Memory B cell (primary cell): ENCODE results near the gene COPA.
"Not testable (repeated sequence)": the region's sequence is repeated elsewhere in the genome, so short reads cannot be mapped to it uniquely, and the experiment has no call there.

Source experiments
- ATAC-seq: fragments of 150-1000 bp; cut with Tn5 transposase; 2 replicates; pipeline ENCODE4 v1.10.0; 2021; ENCODE audit warnings: low read depth, mild to moderate bottlenecking, moderate library complexity
- DNase-seq, 2 donors: peaks; one replicate each; pipeline ENCODE4 v3.0.0; 2022; ENCODE audit warnings: low spot score in 2 of 2
- H3K27ac Mint-ChIP-seq: one replicate; pipeline ENCODE4 v1.8.0; 2022; ENCODE audit warnings: mild to moderate bottlenecking, moderate library complexity, mixed read lengths
- H3K27me3 Mint-ChIP-seq: one replicate; pipeline ENCODE4 v1.8.0; 2022; ENCODE audit warnings: mixed read lengths
- H3K36me3 Mint-ChIP-seq: one replicate; pipeline ENCODE4 v1.8.0; 2022; ENCODE audit warnings: mild to moderate bottlenecking, mixed read lengths
- H3K4me1 Mint-ChIP-seq: one replicate; pipeline ENCODE4 v1.8.0; 2022; ENCODE audit warnings: mixed read lengths
- H3K4me3 Mint-ChIP-seq: one replicate; pipeline ENCODE4 v1.8.0; 2022; ENCODE audit warnings: mild to moderate bottlenecking, moderate library complexity, mixed read lengths
- H3K9me3 Mint-ChIP-seq: one replicate; pipeline ENCODE4 v1.8.0; 2022; ENCODE audit warnings: mixed read lengths

The COPA gene

DNA sequence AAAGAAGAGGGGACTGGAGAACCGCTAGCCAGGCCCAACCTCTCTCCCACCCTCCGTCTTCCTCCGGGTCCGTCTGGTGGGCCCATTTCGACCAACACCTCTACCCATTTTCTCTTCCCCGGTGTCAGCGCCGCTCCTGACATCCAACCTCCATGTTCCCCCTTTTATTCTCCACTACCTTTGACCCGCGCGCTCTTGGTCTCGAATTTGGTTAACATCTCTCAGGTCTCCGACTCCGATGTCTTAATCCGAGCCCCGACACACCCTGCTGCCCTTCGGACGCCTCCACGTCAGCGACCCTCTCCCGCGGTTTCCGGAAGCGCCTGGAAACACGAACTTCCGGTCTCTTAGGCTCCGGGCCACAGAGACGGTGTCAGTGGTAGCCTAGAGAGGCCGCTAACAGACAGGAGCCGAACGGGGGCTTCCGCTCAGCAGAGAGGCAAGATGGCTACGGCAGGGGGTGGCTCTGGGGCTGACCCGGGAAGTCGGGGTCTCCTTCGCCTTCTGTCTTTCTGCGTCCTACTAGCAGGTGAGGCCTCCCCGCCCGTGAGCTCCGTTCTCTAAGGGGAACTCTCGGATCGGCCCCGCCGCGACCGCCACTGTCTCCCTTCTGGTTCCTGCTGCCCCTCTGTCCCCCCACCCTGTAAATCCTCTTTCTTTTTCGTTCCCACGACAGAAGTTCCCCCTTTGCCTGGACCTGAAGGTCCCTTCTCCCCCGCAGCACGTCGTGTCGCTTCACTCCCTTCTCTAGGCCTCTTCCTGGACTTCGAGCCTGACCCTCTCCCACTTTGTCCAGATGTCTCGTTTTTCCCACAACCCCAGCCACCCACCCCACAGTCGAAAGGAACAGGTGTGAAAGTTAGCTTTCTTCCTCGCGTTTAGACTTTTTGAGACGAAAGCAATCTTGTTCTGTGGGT lies at the start of gene COPA, which contains the start of gene NCSTN:
COPA (minus strand) TSS at position 298 of the 917 bp plus-strand sequence; CDS start at position 218, 80 bp downstream.
NCSTN (plus strand) TSS at position 431 of the 917 bp plus-strand sequence; CDS start at position 445, 14 bp downstream.
- Mint-ChIP-seq H3K27me3 (no peaks in the 10 kb centered on the region), H3K27ac (peak within 1 kb of the TSS; percentile 99), H3K9me3 (no peaks in the 10 kb centered on the region), H3K36me3 (peaks cover 17% of the 10 kb centered on the region), H3K4me1 (peaks cover 34% of the 10 kb centered on the region), H3K4me3 (peak within 1 kb of the TSS; percentile 95)
- ATAC-seq, result peak; percentile 85
- peak; percentile 81 to 91 for DNase-seq

DNA sequence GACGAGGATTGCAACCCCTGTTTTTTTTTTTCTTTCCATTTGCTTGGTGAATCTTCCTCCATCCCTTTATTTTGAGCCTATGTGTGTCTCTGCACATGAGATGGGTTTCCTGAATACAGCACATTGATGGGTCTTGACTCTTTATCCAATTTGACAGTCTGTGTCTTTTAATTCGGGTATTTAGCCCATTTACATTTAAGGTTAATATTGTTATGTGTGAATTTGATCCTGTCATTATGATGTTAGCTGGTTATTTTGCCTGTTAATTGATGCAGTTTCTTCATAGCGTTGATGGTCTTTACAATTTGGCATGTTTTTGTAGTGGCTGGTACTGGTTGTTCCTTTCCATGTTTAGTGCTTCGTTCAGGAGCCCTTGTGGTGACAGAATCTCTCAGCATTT lies 45.4 kb upstream of the COPA start:
- DNase-seq, H3K27ac Mint-ChIP-seq, H3K4me3 Mint-ChIP-seq, H3K9me3 Mint-ChIP-seq, H3K4me1 Mint-ChIP-seq, H3K36me3 Mint-ChIP-seq, H3K27me3 Mint-ChIP-seq, ATAC-seq: not testable (repeated sequence)

DNA sequence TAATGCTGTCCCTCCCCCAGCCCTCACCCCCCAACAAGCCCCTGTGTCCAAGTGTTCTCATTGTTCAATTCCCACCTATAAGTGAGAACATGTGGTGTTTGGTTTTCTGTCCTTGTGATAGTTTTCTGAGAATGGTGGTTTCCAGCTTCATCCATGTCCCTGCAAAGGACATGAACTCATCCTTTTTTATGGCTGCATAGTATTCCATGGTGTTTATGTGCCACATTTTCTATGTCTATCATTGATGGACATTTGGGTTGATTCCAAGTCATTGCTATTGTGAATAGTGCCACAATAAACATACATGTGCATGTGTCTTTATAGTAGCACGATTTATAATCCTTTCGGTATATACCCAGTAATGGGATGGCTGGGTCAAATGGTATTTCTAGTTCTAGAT lies 41.8 kb upstream of the COPA start:
- not testable (repeated sequence) for H3K4me1 Mint-ChIP-seq, DNase-seq, H3K27me3 Mint-ChIP-seq, H3K36me3 Mint-ChIP-seq, H3K4me3 Mint-ChIP-seq, H3K27ac Mint-ChIP-seq, ATAC-seq, H3K9me3 Mint-ChIP-seq

DNA sequence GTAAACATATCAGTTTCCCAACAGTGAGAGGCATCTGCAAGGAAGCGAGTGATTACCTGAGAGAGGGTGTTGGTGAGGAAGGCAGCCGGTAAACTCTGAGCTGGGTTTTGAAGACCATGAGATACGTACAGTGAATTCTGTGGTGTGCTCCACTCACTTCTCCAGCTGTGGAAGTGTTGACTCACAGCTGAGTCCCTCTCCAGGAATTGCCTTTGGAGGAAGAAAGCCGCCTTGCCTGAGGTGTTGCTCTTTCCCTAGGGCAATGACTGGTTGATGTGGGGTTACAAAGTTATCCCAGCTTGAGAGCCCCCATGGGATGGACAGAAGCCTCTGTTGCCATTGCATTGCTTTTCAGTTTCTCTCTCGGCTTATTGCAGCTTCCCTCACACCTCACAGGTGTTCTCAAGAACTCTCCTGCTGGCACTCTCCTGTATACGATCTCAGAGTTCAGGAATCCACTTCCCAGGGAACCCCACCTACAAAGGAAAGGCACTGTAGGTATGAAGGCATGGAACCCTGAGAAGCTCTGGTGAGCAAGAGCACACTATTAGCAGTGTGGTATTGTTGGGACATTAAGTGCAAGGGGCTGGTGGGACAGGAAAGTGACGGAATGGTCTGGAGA lies 34.6 kb upstream of the COPA start:
- no peaks in the 10 kb centered on the region for H3K9me3 Mint-ChIP-seq
- no peak overlapping the region for H3K27ac Mint-ChIP-seq
- no peak for ATAC-seq
- DNase-seq, result no peak
- H3K36me3 Mint-ChIP-seq, result no peaks in the 10 kb centered on the region
- H3K4me3 Mint-ChIP-seq, result no peak overlapping the region
- H3K27me3 Mint-ChIP-seq, result no peaks in the 10 kb centered on the region
- H3K4me1 Mint-ChIP-seq, result peaks cover 20% of the 10 kb centered on the region

DNA sequence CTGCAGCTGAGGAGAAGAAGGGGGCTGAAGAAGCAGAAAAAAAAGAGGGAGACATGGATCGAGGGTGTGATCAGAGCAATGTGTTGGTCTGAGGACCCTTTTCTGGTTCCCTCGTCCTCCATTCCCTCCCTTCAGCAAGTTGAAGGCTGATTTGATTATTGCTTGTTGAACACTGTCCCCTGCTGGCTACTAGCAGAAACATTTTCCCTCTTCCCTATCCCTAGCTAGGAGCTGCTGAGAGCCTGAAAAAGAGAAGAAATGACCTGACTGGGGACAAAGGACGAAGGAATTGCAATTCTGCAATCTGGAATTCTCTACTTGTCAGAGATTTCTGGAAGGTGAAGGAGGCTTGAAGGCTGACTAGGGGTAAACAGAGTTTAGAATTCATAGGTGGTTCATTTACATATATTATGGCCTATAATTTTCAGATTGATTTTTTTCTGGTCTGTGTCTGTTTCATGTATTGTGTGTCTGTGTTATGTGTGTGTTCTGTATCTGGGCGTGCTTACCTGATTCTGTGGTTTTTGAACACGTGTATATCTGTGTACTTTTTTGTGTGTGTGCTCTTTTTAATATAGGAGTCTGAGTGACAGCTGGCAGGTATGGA lies 33.6 kb upstream of the COPA start:
- DNase-seq, result peak in 1 of 2 donors; percentile 11
- peak; percentile 71 for ATAC-seq
- Mint-ChIP-seq H3K4me1 (peaks cover 20% of the 10 kb centered on the region), H3K36me3 (no peaks in the 10 kb centered on the region), H3K4me3 (peak overlapping the region; percentile 43), H3K27me3 (no peaks in the 10 kb centered on the region), H3K27ac (no peak overlapping the region), H3K9me3 (no peaks in the 10 kb centered on the region)

DNA sequence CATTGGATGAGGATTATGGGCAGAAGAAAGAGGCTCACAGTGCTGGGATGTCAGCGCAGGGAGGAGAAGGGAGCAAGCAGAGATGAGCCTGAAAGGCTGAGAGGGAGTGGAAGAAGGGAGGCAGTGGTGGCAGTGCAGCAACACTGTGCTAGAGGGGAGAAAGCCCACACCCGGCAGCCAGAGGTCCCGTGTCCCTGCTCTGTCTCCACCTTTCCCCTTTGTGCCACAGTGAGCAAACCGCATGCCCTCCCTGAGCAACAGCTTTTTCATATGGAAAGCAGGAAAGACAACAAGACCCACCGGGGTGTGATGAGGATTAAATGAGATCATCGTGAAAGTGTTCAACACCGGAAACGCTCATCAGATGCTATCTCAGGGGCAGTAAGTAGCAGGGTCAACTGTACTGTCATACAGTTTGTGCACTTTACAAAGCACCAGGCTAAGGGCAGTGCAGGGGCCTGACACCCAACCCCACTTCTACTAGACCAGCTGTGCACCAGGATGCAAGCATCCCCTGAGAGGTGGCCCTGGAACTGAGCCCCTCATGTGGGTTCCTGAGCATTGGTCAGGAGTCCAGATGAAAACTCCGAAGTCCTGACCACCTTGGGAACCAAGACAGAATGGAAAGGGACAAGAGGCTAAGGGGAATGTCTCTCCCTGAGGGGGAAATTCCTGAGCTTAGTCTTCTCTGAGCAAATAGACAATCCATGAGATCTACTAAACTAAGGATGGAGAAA lies 32.9 kb upstream of the COPA start:
- H3K4me1 Mint-ChIP-seq, result peaks cover 20% of the 10 kb centered on the region
- H3K4me3 Mint-ChIP-seq, result peak overlapping the region; percentile 64
- DNase-seq, result no peak
- ATAC-seq, result peak; percentile 38
- H3K27me3 Mint-ChIP-seq, result no peaks in the 10 kb centered on the region
- H3K36me3 Mint-ChIP-seq, result no peaks in the 10 kb centered on the region
- no peaks in the 10 kb centered on the region for H3K9me3 Mint-ChIP-seq
- peak overlapping the region; percentile 71 for H3K27ac Mint-ChIP-seq

DNA sequence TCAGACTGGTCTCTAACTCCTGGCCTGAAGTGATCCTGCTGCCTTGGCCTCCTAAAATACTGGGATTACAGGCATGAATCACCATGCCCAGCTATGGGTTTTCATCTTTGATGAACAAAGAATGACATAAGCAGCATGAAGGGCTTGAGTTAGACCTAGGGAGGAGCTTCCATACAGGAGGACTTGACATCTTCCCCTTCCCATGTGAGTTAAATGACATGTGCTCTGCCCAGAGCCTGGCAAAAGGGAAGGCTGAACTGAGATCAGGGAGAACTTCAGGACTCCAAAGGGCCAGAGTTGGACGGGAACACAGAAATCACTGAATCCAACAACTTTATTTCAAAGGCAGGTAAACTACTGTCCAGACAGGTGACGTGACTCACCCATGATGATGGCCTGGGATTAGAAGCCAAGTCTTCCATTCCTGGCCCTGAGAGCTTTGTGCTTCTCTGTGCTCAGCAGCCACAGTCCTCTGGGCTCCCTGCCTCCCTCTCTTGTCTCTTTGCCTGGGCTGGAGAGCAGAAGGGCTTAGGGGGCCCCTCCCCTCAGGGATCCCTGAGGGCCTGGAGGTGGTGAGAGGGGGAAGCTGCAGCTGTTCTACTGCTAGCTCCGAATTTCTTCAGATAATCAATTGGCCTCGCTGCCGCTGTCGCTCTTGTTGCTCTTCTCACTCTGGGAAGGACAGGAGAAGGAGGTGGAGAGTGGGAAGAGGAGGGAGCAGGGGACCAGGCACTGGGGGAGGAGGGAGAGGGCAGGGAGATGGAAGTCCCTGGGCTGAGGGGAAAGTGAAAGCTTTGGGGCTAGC lies 31.5 kb upstream of the COPA start:
- H3K9me3 Mint-ChIP-seq, result no peaks in the 10 kb centered on the region
- ATAC-seq (no peak), DNase-seq (no peak)
- peaks cover 20% of the 10 kb centered on the region for H3K4me1 Mint-ChIP-seq
- peaks cover 3% of the 10 kb centered on the region for H3K27me3 Mint-ChIP-seq
- H3K36me3 Mint-ChIP-seq, result no peaks in the 10 kb centered on the region
- no peak overlapping the region for H3K4me3 Mint-ChIP-seq
- H3K27ac Mint-ChIP-seq, result no peak overlapping the region

DNA sequence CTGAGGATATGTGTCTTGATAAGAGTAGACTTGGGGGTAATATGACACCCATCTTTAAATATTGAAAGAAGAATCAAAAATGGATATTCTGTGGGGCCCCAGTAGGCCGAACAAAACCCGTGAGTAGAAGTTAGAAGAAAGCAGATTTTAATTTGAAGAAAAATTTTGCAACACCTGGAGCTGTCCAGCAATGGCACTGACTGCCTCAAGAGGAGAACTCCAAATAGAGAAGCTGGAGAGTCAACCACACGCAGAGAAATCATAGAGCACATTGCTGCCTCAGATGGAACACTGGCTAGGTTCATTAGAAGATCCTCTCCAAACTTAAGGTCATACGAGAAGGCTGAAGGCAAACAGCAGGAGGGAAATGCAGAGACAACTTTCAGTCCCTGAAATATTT lies 30.6 kb upstream of the COPA start:
- no peaks in the 10 kb centered on the region for H3K9me3 Mint-ChIP-seq
- peaks cover 20% of the 10 kb centered on the region for H3K4me1 Mint-ChIP-seq
- H3K27me3 Mint-ChIP-seq, result peaks cover 3% of the 10 kb centered on the region
- DNase-seq (no peak), ATAC-seq (no peak)
- no peak overlapping the region for H3K27ac Mint-ChIP-seq
- no peak overlapping the region for H3K4me3 Mint-ChIP-seq
- H3K36me3 Mint-ChIP-seq, result no peaks in the 10 kb centered on the region

DNA sequence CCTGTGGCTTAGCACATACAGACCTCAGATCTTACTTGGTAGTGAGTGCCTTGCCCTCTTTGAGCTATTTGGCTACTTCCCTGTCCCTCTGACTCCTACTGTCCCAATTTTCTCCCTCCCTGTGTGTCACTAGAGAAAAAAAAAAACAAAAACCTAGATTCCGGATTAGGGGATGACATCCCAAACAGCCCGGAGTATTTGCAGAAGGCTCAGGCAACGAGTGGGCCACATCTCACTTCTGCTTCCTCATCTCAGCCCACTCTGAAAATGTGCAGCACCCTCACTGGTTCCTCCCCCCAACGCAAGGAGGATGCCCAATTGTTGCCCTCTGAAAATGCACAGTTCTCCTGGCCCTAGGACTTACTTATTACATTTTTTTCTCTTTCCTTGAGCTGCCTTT lies 28.7 kb upstream of the COPA start:
- no peak for DNase-seq
- H3K9me3 Mint-ChIP-seq, result no peaks in the 10 kb centered on the region
- no peak overlapping the region for H3K27ac Mint-ChIP-seq
- peaks cover 3% of the 10 kb centered on the region for H3K27me3 Mint-ChIP-seq
- no peak overlapping the region for H3K4me3 Mint-ChIP-seq
- peaks cover 18% of the 10 kb centered on the region for H3K4me1 Mint-ChIP-seq
- no peaks in the 10 kb centered on the region for H3K36me3 Mint-ChIP-seq
- no peak for ATAC-seq

DNA sequence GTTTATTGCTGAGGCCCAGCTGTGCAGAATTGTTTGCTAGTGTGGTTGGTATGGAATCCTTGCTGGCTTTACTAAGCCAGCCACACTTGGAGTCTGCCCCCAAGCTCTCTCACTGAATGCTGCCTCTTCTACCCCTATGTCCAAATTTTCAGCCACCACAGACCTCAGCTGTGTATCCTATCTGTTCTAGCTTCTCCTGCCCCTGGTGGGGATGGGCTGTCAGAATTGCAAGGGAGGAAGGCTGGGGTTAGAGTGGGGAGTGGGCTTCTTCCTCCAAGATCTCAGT lies 28.2 kb upstream of the COPA start:
- H3K9me3 Mint-ChIP-seq, result no peaks in the 10 kb centered on the region
- no peak overlapping the region for H3K4me3 Mint-ChIP-seq
- no peaks in the 10 kb centered on the region for H3K36me3 Mint-ChIP-seq
- peaks cover 13% of the 10 kb centered on the region for H3K4me1 Mint-ChIP-seq
- no peak overlapping the region for H3K27ac Mint-ChIP-seq
- DNase-seq (no peak), ATAC-seq (no peak)
- peaks cover 3% of the 10 kb centered on the region for H3K27me3 Mint-ChIP-seq

DNA sequence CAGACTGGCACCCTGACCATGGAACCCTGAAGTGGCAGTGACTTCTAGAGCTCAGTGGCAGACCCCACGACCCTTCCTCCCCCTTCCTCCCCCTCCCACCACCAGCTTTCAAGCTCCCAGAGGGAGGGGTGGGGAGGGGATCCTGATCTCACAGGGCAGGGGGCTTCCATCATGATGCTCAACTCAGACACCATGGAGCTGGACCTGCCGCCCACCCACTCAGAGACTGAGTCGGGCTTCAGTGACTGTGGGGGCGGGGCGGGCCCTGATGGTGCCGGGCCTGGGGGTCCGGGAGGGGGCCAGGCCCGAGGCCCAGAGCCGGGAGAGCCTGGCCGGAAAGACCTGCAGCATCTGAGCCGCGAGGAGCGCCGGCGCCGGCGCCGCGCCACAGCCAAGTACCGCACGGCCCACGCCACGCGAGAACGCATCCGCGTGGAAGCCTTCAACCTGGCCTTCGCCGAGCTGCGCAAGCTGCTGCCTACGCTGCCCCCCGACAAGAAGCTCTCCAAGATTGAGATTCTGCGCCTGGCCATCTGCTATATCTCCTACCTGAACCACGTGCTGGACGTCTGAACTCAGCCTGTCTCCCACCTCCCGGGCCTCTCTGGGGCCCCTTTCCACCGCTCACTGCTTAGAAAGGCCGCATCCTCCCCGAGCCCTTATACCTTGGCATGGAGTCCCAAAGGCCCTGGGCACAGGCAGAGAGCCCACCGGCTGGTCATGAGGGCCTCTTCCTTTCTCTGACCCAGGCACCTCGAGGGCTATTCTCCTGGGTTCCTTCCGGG lies 27.7 kb upstream of the COPA start:
- peaks cover 3% of the 10 kb centered on the region for H3K27me3 Mint-ChIP-seq
- no peak overlapping the region for H3K4me3 Mint-ChIP-seq
- DNase-seq (no peak), ATAC-seq (no peak)
- H3K4me1 Mint-ChIP-seq, result peaks cover 9% of the 10 kb centered on the region
- no peaks in the 10 kb centered on the region for H3K9me3 Mint-ChIP-seq
- H3K27ac Mint-ChIP-seq, result no peak overlapping the region
- H3K36me3 Mint-ChIP-seq, result no peaks in the 10 kb centered on the region

DNA sequence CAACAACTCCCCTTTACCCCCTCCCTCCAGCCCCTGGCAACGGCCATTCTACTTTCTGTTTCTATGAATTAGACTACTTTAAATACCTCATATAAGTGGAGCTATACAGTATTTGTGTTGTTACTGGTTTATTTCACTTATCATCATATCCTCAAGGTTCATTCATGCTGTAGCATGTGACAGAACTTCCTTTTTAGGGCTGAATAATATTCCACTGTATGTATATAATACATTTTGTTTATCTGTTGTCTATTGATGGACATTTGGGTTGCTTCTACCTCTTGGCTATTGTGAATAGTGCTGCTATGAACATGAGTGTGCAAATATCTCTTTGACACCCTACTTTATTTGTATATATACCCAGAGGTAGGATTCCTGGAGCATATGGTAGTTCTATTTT lies 26.0 kb upstream of the COPA start:
- no peaks in the 10 kb centered on the region for H3K9me3 Mint-ChIP-seq
- no peaks in the 10 kb centered on the region for H3K36me3 Mint-ChIP-seq
- peaks cover 3% of the 10 kb centered on the region for H3K27me3 Mint-ChIP-seq
- peaks cover 3% of the 10 kb centered on the region for H3K4me1 Mint-ChIP-seq
- no peak overlapping the region for H3K4me3 Mint-ChIP-seq
- DNase-seq (no peak), ATAC-seq (no peak)
- no peak overlapping the region for H3K27ac Mint-ChIP-seq
